ENCODE measurements around the gene NAV3. TPM values are rescaled to one million over a fixed set of nuclear protein-coding genes. Genes with fewer than 3 reads are reported as not detected.

The NAV3 gene
- total RNA-seq, 2 donors from 2014 or later, result 9.0 to 12.6 TPM

DNA sequence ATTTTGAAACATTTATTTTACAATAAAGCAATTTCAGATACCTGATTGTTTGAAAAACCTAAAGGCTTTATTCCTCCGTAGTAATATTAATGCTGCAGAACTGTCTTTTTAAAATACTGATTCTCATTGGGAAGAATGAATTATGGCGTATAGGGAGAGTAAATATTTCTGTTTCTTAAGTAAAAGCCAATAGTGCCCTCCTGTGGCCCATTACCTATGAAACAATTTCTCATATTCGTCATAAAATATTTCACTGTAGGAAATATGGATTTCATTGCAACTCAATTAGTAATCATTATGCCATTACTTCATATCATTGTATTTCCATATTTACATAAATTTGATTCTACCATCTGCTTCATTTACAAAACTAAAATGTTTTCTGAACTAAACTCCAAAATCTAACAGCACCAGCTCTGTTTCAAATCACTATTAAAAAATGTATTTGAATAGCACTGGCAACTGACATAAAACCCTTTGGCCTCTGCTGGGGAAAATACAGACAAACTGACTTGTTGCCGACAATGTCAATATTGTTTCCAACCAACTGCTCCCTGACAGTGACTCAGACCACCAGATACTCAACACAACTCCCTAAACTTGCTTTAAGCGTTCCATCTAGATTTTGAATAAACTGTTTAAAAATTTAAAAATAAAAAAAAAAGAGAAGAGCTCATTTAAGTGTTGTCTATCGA lies 290.3 kb downstream of the NAV3 start:
- TF ChIP-seq, protein P1, sequence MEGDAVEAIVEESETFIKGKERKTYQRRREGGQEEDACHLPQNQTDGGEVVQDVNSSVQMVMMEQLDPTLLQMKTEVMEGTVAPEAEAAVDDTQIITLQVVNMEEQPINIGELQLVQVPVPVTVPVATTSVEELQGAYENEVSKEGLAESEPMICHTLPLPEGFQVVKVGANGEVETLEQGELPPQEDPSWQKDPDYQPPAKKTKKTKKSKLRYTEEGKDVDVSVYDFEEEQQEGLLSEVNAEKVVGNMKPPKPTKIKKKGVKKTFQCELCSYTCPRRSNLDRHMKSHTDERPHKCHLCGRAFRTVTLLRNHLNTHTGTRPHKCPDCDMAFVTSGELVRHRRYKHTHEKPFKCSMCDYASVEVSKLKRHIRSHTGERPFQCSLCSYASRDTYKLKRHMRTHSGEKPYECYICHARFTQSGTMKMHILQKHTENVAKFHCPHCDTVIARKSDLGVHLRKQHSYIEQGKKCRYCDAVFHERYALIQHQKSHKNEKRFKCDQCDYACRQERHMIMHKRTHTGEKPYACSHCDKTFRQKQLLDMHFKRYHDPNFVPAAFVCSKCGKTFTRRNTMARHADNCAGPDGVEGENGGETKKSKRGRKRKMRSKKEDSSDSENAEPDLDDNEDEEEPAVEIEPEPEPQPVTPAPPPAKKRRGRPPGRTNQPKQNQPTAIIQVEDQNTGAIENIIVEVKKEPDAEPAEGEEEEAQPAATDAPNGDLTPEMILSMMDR (IDR thresholded peaks at IDR 0.05), result peak in 3 of 4 experiments; percentile 8 to 52 (median 42)
- no peak for TF ChIP-seq POLR2AphosphoS5 (IDR thresholded peaks at IDR 0.05)
- H3K4me3 ChIP-seq, result no peak overlapping the region
- WGBS, result 73% methylated on average over 6 of the region's 6 CpGs
- intact Hi-C loops (cut with DNase I), result no loop called here
- H3K27ac ChIP-seq, result no peak overlapping the region
- H3K9me3 ChIP-seq, result no peaks in the 10 kb centered on the region
- H3K4me1 ChIP-seq (replicated peaks), result peaks cover 2% of the 10 kb centered on the region
- no peak for DNase-seq (ENCODE audit: low spot score)
- H3K36me3 ChIP-seq, result no peaks in the 10 kb centered on the region
- no peaks in the 10 kb centered on the region for H3K27me3 ChIP-seq (replicated peaks; ENCODE audit: insufficient read depth)

DNA sequence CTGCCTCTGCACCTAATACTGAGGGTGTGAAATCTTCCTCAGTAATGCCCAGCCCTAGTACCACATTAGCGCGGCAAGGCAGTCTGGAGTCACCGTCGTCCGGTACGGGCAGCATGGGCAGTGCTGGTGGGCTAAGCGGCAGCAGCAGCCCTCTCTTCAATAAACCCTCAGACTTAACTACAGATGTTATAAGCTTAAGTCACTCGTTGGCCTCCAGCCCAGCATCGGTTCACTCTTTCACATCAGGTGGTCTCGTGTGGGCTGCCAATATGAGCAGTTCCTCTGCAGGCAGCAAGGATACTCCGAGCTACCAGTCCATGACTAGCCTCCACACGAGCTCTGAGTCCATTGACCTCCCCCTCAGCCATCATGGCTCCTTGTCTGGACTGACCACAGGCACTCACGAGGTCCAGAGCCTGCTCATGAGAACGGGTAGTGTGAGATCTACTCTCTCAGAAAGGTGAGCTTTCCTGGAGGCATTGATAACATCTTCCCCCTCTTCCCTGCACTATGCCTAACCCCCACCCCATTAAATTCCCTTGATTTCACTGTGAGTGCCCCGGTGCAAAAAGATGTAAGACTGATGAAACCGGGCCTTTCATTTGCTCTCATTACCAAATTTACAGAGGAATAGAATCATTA lies 291.4 kb downstream of the NAV3 start:
- no peaks in the 10 kb centered on the region for H3K36me3 ChIP-seq
- intact Hi-C loops (cut with DNase I), result no loop called here
- 85% methylated on average over 16 of the region's 16 CpGs for WGBS
- no peak overlapping the region for H3K4me3 ChIP-seq
- H3K27me3 ChIP-seq (replicated peaks; ENCODE audit: insufficient read depth), result no peaks in the 10 kb centered on the region
- peaks cover 2% of the 10 kb centered on the region for H3K4me1 ChIP-seq (replicated peaks)
- no peak overlapping the region for H3K27ac ChIP-seq
- DNase-seq (ENCODE audit: low spot score), result no peak
- H3K9me3 ChIP-seq, result no peaks in the 10 kb centered on the region
- no peak for TF ChIP-seq POLR2A (IDR thresholded peaks at IDR 0.05)
- TF ChIP-seq, protein P1 (IDR thresholded peaks at IDR 0.05), result no peak

DNA sequence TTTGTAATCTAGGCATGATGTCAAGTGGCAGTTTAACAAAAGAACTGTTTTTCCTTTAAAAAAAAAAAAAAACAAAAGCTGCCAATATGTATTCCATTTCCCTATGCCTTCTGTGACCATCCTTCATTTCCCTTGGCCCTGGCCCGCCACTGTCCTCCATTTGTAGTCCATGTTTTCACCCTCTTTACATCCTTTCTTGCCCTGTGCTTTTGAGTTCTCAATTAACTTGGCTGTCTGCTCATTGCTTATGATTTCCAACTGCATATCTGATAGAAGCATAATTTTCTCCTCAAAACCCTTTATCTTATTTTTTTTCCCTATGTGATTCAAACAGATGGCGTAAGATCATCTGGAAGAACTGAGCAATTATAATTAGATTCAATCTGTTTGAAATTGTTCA lies 297.5 kb downstream of the NAV3 start:
- intact Hi-C loops (cut with DNase I), result no loop called here
- Histone ChIP-seq H3K4me3 (no peak overlapping the region), H3K27me3 (replicated peaks; ENCODE audit: insufficient read depth) (no peaks in the 10 kb centered on the region), H3K4me1 (replicated peaks) (no peaks in the 10 kb centered on the region), H3K36me3 (no peaks in the 10 kb centered on the region), H3K27ac (no peak overlapping the region), H3K9me3 (no peaks in the 10 kb centered on the region)
- WGBS, result 92% methylated on average over 2 of the region's 2 CpGs
- no peak for DNase-seq (ENCODE audit: low spot score)
- TF ChIP-seq, protein P1 (IDR thresholded peaks at IDR 0.05), result no peak
- TF ChIP-seq POLR2AphosphoS5 (IDR thresholded peaks at IDR 0.05) (no peak), POLR2A (IDR thresholded peaks at IDR 0.05) (no peak)

DNA sequence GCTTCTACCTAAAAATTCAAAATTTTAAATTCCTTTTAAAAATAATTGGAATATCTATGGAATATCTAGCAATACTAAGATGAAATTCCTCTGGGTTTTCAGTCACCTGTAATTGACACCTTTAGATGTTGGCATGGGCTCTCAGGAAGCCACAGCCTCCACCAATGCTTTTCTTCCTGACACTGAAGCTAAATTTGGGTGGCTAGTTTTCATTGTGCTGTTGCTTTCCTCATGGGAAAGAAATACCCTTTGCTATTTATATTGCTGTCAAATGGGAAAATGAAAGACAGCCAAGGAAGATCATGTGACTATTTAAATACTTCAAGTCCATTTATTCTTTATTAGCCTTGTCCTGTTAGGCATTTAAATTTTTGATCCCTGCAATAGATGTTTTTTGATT lies 313.0 kb downstream of the NAV3 start:
- H3K36me3 ChIP-seq, result no peaks in the 10 kb centered on the region
- no peak for DNase-seq (ENCODE audit: low spot score)
- no peak overlapping the region for H3K27ac ChIP-seq
- H3K4me3 ChIP-seq, result no peak overlapping the region
- H3K27me3 ChIP-seq (replicated peaks; ENCODE audit: insufficient read depth), result no peaks in the 10 kb centered on the region
- no peaks in the 10 kb centered on the region for H3K9me3 ChIP-seq
- intact Hi-C loops (cut with DNase I), result loop anchor here (10.0 kb wide), 1 partner anchor 1031 kb away; no protein-coding TSS in a partner anchor
- no peaks in the 10 kb centered on the region for H3K4me1 ChIP-seq (replicated peaks)
- TF ChIP-seq POLR2AphosphoS5 (IDR thresholded peaks at IDR 0.05) (no peak), POLR2A (IDR thresholded peaks at IDR 0.05) (no peak)
- TF ChIP-seq, protein P1 (IDR thresholded peaks at IDR 0.05), result no peak

DNA sequence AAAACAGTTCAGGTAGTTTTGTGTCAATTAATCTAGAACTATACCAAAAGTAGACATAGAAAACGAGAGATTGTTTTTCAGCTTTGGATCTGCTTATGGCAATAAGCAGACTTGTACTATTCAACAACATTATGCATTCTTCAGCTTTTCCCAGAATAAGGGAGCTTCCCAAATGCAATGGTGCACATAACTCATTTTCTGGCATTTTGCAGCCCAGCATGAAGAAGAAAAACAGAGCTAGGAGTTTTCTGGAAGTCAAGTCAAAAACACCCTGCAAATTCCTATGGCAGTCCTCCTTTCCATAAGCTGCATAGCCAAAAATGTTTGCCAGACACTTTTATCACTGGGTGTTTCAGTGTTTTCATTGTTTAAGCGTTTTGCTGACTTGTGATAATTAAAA lies 314.7 kb downstream of the NAV3 start:
- no peaks in the 10 kb centered on the region for H3K36me3 ChIP-seq
- no peak overlapping the region for H3K4me3 ChIP-seq
- WGBS, result 48% methylated on average over 2 of the region's 2 CpGs
- no peaks in the 10 kb centered on the region for H3K4me1 ChIP-seq (replicated peaks)
- H3K27ac ChIP-seq, result no peak overlapping the region
- DNase-seq (ENCODE audit: low spot score), result no peak
- TF ChIP-seq POLR2AphosphoS5 (IDR thresholded peaks at IDR 0.05), result no peak
- TF ChIP-seq POLR2A (IDR thresholded peaks at IDR 0.05), result no peak
- TF ChIP-seq, protein P1 (IDR thresholded peaks at IDR 0.05), result no peak
- H3K27me3 ChIP-seq (replicated peaks; ENCODE audit: insufficient read depth), result no peaks in the 10 kb centered on the region
- no peaks in the 10 kb centered on the region for H3K9me3 ChIP-seq
- intact Hi-C loops (cut with DNase I), result loop anchor here (10.0 kb wide), 1 partner anchor 1029 kb away; no protein-coding TSS in a partner anchor

All from prostate gland (tissue), 2 donors.